OCI-LY7 (cell line): ENCODE results near the gene NKAPD1. TPM values are rescaled to one million over a fixed set of nuclear protein-coding genes. Genes with fewer than 3 reads are reported as not detected.

Experiments
- BruUV-seq: library from RNA; stranded (reverse); fragments of 400-500 nt; replicated peaks from 2 replicates; lab custom pipeline; 2021; lab: Mats Ljungman, UMichigan
- CTCF ChIA-PET: fragments of 300-600 bp; sonication (Branson Sonifier 250); formaldehyde crosslinking; loops from one replicate; lab custom pipeline; 2022; ENCODE audit warnings: antibody characterized with exemption; ENCODE audit not compliant: unreplicated experiment; lab: Charles Lee
- POLR2A ChIA-PET: fragments of 300-600 bp; sonication (Branson Sonifier 250); formaldehyde crosslinking; loops from one replicate; lab custom pipeline; 2022; ENCODE audit warnings: antibody characterized with exemption; lab: Charles Lee
- DNase-seq: peaks from one replicate; pipeline ENCODE4 v3.0.0-alpha.2; 2015; ENCODE audit warnings: low spot score
- H2AFZ ChIP-seq: fragments of 200-600 bp; sonication (generic), shearing (Covaris generic); 2 replicates; pipeline ENCODE4 v1.6.1; 2014; ENCODE audit warnings: mild to moderate bottlenecking, antibody characterized with exemption, low read length, moderate library complexity
- H3K27ac ChIP-seq: fragments of 200-600 bp; sonication (generic); 2 replicates; pipeline ENCODE4 v1.5.1; 2014; ENCODE audit warnings: mixed run types, low read depth, mild to moderate bottlenecking, moderate library complexity, low read length, inconsistent platforms; ENCODE audit not compliant: poor library complexity, severe bottlenecking
- H3K36me3 ChIP-seq: fragments of 200-600 bp; sonication (generic); 2 replicates; pipeline ENCODE4 v1.6.1; 2014; ENCODE audit warnings: mild to moderate bottlenecking, antibody characterized with exemption, low read length, moderate library complexity, mixed read lengths; ENCODE audit not compliant: insufficient read depth
- H3K4me1 ChIP-seq: fragments of 200-600 bp; sonication (generic); 2 replicates; pipeline ENCODE4 v1.5.1; 2014; ENCODE audit warnings: mild to moderate bottlenecking, low read length; ENCODE audit not compliant: insufficient read depth, poor library complexity, severe bottlenecking
- H3K4me2 ChIP-seq: fragments of 200-600 bp; sonication (generic); 2 replicates; pipeline ENCODE4 v1.6.1; 2014; ENCODE audit warnings: mild to moderate bottlenecking, low read length
- H3K4me3 ChIP-seq: fragments of 200-600 bp; sonication (generic); 2 replicates; pipeline ENCODE4 v1.5.1; 2014; ENCODE audit warnings: mild to moderate bottlenecking, low read depth, low read length; ENCODE audit not compliant: poor library complexity, severe bottlenecking
- H3K79me2 ChIP-seq: fragments of 200-600 bp; sonication (generic); 2 replicates; pipeline ENCODE4 v1.6.1; 2016; ENCODE audit warnings: low read depth, mild to moderate bottlenecking, low read length, moderate library complexity, mixed read lengths; ENCODE audit not compliant: insufficient read depth
- H3K9me2 ChIP-seq: fragments of 200-600 bp; sonication (generic); 2 replicates; pipeline ENCODE4 v1.6.1; 2016; ENCODE audit warnings: mild to moderate bottlenecking, low read length, mixed read lengths; ENCODE audit not compliant: insufficient read depth
- H3K9me3 ChIP-seq: fragments of 200-600 bp; sonication (generic); 2 replicates; pipeline ENCODE4 v1.6.1; 2014; ENCODE audit warnings: mild to moderate bottlenecking, mixed run types, low read length, mixed read lengths
- H4K20me1 ChIP-seq: fragments of 200-600 bp; sonication (generic); 2 replicates; pipeline ENCODE4 v1.6.1; 2014; ENCODE audit warnings: mild to moderate bottlenecking, antibody characterized with exemption, low read length, moderate library complexity, mixed read lengths; ENCODE audit not compliant: insufficient read depth
- EZH2phosphoT487 ChIP-seq: fragments of 200-600 bp; sonication (generic); IDR thresholded peaks from 2 replicates; pipeline ENCODE4 v1.6.1; 2018; ENCODE audit warnings: low read depth, borderline replicate concordance, mild to moderate bottlenecking, mixed run types, antibody characterized with exemption, low read length, moderate library complexity, mixed read lengths
- intact Hi-C: fragments of 100-400 bp; cut with micrococcal nuclease; formaldehyde crosslinking; loops from one replicate; pipeline ENCODE4 v1.10.0; 2022; ENCODE audit not compliant: unreplicated experiment
- total RNA-seq, 2 experiments: library from RNA; depleted of rRNA in 1 of 2; stranded (reverse); fragments of >200 nt in 1 of 2; shearing (Covaris generic) in 1 of 2; gene quantifications; 2 replicates each; pipeline ENCODE4 v1.2.3, GENCODE V29; 2014 to 2022
- TF ChIP-seq, protein P1 (sequence below): fragments of 200-600 bp; sonication (generic); conservative IDR thresholded peaks from 2 replicates; pipeline ENCODE4 v1.5.1; 2014; ENCODE audit warnings: mild to moderate bottlenecking, antibody characterized with exemption, low read length, moderate library complexity, mixed read lengths

The NKAPD1 gene
- total RNA-seq, 2 experiments from 2014 or later: 21.3 to 30.7 TPM

DNA sequence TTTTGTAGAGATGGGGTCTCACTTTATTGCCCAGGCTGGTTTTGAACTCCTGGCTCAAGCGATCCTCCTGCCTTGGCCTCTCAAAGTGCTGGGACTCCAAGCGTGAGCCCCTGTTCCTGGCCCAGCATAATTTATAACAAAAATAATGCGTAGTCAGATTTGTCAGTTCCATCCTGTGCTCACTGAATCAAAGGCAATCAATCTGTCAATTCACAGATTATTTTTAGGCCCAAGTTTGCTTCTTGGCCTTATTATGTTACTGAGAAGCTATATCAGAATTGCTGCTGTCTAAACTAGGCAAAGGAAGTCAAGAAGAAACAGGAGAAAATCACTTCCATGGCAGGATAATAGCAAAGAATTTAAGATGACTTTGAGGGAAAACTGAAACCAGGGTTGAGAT is 40.2 kb upstream of the NKAPD1 start:
- intact Hi-C loops: no loop called here
- DNase-seq: no peak
- H3K4me3 ChIP-seq: no peak overlapping the region
- BruUV-seq: no TSS peak
- H3K27ac ChIP-seq: no peak overlapping the region
- ChIA-PET POLR2A (interaction anchor here (1.0 kb wide), 1 partner anchor 8 kb away, joined by 3 read pairs; no protein-coding TSS in a partner anchor), CTCF (no interaction called here)
- no peak overlapping the region for H3K4me2 ChIP-seq
- H2AFZ ChIP-seq: no peak overlapping the region
- no peaks in the 10 kb centered on the region for H3K9me2 ChIP-seq
- H3K79me2 ChIP-seq: no peaks in the 10 kb centered on the region
- TF ChIP-seq, protein P1, sequence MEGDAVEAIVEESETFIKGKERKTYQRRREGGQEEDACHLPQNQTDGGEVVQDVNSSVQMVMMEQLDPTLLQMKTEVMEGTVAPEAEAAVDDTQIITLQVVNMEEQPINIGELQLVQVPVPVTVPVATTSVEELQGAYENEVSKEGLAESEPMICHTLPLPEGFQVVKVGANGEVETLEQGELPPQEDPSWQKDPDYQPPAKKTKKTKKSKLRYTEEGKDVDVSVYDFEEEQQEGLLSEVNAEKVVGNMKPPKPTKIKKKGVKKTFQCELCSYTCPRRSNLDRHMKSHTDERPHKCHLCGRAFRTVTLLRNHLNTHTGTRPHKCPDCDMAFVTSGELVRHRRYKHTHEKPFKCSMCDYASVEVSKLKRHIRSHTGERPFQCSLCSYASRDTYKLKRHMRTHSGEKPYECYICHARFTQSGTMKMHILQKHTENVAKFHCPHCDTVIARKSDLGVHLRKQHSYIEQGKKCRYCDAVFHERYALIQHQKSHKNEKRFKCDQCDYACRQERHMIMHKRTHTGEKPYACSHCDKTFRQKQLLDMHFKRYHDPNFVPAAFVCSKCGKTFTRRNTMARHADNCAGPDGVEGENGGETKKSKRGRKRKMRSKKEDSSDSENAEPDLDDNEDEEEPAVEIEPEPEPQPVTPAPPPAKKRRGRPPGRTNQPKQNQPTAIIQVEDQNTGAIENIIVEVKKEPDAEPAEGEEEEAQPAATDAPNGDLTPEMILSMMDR: no peak
- no peak for TF ChIP-seq EZH2phosphoT487
- no peaks in the 10 kb centered on the region for H3K4me1 ChIP-seq
- peaks cover 88% of the 10 kb centered on the region for H3K36me3 ChIP-seq
- H4K20me1 ChIP-seq: 0 out of 2 replicates have a peak, but pooled peaks cover 3% of the 10 kb centered on the region
- H3K9me3 ChIP-seq: no peaks in the 10 kb centered on the region

DNA sequence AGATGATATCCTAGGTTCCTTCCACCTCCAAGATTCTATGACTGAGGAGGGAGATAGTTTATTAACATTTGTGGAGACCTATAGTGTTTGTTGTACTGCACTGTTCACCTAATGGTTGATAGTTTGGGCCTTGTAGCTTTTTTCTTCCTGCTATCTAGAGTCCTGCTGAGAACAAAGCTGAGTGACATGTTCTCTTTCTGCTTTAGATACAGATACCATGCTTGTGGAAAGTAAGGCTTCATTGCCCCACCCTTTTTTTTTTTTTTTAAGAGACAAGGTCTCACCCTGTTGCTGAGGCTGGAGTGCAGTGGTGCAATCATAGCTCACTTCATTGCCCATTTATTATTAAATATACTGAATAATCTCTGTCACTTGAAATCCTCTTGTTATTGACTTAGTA is 36.6 kb upstream of the NKAPD1 start:
- no peak for DNase-seq
- no peaks in the 10 kb centered on the region for H3K4me1 ChIP-seq
- H3K79me2 ChIP-seq: no peaks in the 10 kb centered on the region
- peaks cover 85% of the 10 kb centered on the region for H3K36me3 ChIP-seq
- no TSS peak for BruUV-seq
- no peaks in the 10 kb centered on the region for H3K9me2 ChIP-seq
- POLR2A ChIA-PET: interaction anchor here (0.6 to 0.7 kb wide), 2 partner anchors 25 to 93 kb away, joined by 3 to 5 read pairs; no protein-coding TSS in a partner anchor
- no peak for TF ChIP-seq EZH2phosphoT487
- TF ChIP-seq, protein P1: no peak
- no peak overlapping the region for H3K27ac ChIP-seq
- H3K4me2 ChIP-seq: no peak overlapping the region
- CTCF ChIA-PET: interaction anchor here (1.0 kb wide), 1 partner anchor 21 kb away, joined by 3 read pairs; no protein-coding TSS in a partner anchor
- H4K20me1 ChIP-seq: 0 out of 2 replicates have a peak, but pooled peaks cover under 1% of the 10 kb centered on the region
- no peaks in the 10 kb centered on the region for H3K9me3 ChIP-seq
- no peak overlapping the region for H2AFZ ChIP-seq
- intact Hi-C loops: no loop called here
- no peak overlapping the region for H3K4me3 ChIP-seq

- H2AFZ ChIP-seq: no peak overlapping the region
- no peaks in the 10 kb centered on the region for H3K79me2 ChIP-seq
- no peak overlapping the region for H3K27ac ChIP-seq
- ChIA-PET POLR2A (interaction anchor here (0.5 to 1.4 kb wide), 5 partner anchors 15 to 64 kb away, joined by 3 to 5 read pairs (median 3); partner anchors contain the start of gene DLAT), CTCF (no interaction called here)
- intact Hi-C loops: no loop called here
- no TSS peak for BruUV-seq
- no peaks in the 10 kb centered on the region for H3K4me1 ChIP-seq
- no peak overlapping the region for H3K4me3 ChIP-seq
- no peaks in the 10 kb centered on the region for H3K9me2 ChIP-seq
- H3K36me3 ChIP-seq: peaks cover 95% of the 10 kb centered on the region
- no peaks in the 10 kb centered on the region for H4K20me1 ChIP-seq
- no peak for TF ChIP-seq EZH2phosphoT487
- TF ChIP-seq, protein P1: no peak
- DNase-seq: no peak
- H3K4me2 ChIP-seq: no peak overlapping the region
- H3K9me3 ChIP-seq: no peaks in the 10 kb centered on the region
These were observed 31.7 kb upstream of the NKAPD1 start for GRCh38 chr11:112042161-112042960.
